OCI-LY7 (cell line): ENCODE results near the gene IL6ST. TPM values are rescaled to one million over a fixed set of nuclear protein-coding genes. Genes with fewer than 3 reads are reported as not detected.
"Not testable (repeated sequence)": the region's sequence is repeated elsewhere in the genome, so short reads cannot be mapped to it uniquely, and the experiment has no call there.

Experiments
- Bru-seq: library from RNA; stranded (reverse); fragments of 400-500 nt; gene quantifications from one replicate; lab custom pipeline; 2021; lab: Mats Ljungman, UMichigan
- BruChase-seq, 2 experiments: library from RNA; stranded (reverse); fragments of 400-500 nt; gene quantifications; one replicate each; lab custom pipeline; 2021; lab: Mats Ljungman, UMichigan
- BruUV-seq: library from RNA; stranded (reverse); fragments of 400-500 nt; replicated peaks from 2 replicates; lab custom pipeline; 2021; lab: Mats Ljungman, UMichigan
- CTCF ChIA-PET: fragments of 300-600 bp; sonication (Branson Sonifier 250); formaldehyde crosslinking; loops from one replicate; lab custom pipeline; 2022; ENCODE audit warnings: antibody characterized with exemption; ENCODE audit not compliant: unreplicated experiment; lab: Charles Lee
- POLR2A ChIA-PET: fragments of 300-600 bp; sonication (Branson Sonifier 250); formaldehyde crosslinking; loops from one replicate; lab custom pipeline; 2022; ENCODE audit warnings: antibody characterized with exemption; lab: Charles Lee
- DNase-seq: peaks from one replicate; pipeline ENCODE4 v3.0.0-alpha.2; 2015; ENCODE audit warnings: low spot score
- H2AFZ ChIP-seq: fragments of 200-600 bp; sonication (generic), shearing (Covaris generic); 2 replicates; pipeline ENCODE4 v1.6.1; 2014; ENCODE audit warnings: mild to moderate bottlenecking, antibody characterized with exemption, low read length, moderate library complexity
- H3K27ac ChIP-seq: fragments of 200-600 bp; sonication (generic); 2 replicates; pipeline ENCODE4 v1.5.1; 2014; ENCODE audit warnings: mixed run types, low read depth, mild to moderate bottlenecking, moderate library complexity, low read length, inconsistent platforms; ENCODE audit not compliant: poor library complexity, severe bottlenecking
- H3K36me3 ChIP-seq: fragments of 200-600 bp; sonication (generic); 2 replicates; pipeline ENCODE4 v1.6.1; 2014; ENCODE audit warnings: mild to moderate bottlenecking, antibody characterized with exemption, low read length, moderate library complexity, mixed read lengths; ENCODE audit not compliant: insufficient read depth
- H3K4me1 ChIP-seq: fragments of 200-600 bp; sonication (generic); 2 replicates; pipeline ENCODE4 v1.5.1; 2014; ENCODE audit warnings: mild to moderate bottlenecking, low read length; ENCODE audit not compliant: insufficient read depth, poor library complexity, severe bottlenecking
- H3K4me2 ChIP-seq: fragments of 200-600 bp; sonication (generic); 2 replicates; pipeline ENCODE4 v1.6.1; 2014; ENCODE audit warnings: mild to moderate bottlenecking, low read length
- H3K4me3 ChIP-seq: fragments of 200-600 bp; sonication (generic); 2 replicates; pipeline ENCODE4 v1.5.1; 2014; ENCODE audit warnings: mild to moderate bottlenecking, low read depth, low read length; ENCODE audit not compliant: poor library complexity, severe bottlenecking
- H3K79me2 ChIP-seq: fragments of 200-600 bp; sonication (generic); 2 replicates; pipeline ENCODE4 v1.6.1; 2016; ENCODE audit warnings: low read depth, mild to moderate bottlenecking, low read length, moderate library complexity, mixed read lengths; ENCODE audit not compliant: insufficient read depth
- H3K9me2 ChIP-seq: fragments of 200-600 bp; sonication (generic); 2 replicates; pipeline ENCODE4 v1.6.1; 2016; ENCODE audit warnings: mild to moderate bottlenecking, low read length, mixed read lengths; ENCODE audit not compliant: insufficient read depth
- H3K9me3 ChIP-seq: fragments of 200-600 bp; sonication (generic); 2 replicates; pipeline ENCODE4 v1.6.1; 2014; ENCODE audit warnings: mild to moderate bottlenecking, mixed run types, low read length, mixed read lengths
- H4K20me1 ChIP-seq: fragments of 200-600 bp; sonication (generic); 2 replicates; pipeline ENCODE4 v1.6.1; 2014; ENCODE audit warnings: mild to moderate bottlenecking, antibody characterized with exemption, low read length, moderate library complexity, mixed read lengths; ENCODE audit not compliant: insufficient read depth
- EZH2phosphoT487 ChIP-seq: fragments of 200-600 bp; sonication (generic); IDR thresholded peaks from 2 replicates; pipeline ENCODE4 v1.6.1; 2018; ENCODE audit warnings: low read depth, borderline replicate concordance, mild to moderate bottlenecking, mixed run types, antibody characterized with exemption, low read length, moderate library complexity, mixed read lengths
- intact Hi-C: fragments of 100-400 bp; cut with micrococcal nuclease; formaldehyde crosslinking; loops from one replicate; pipeline ENCODE4 v1.10.0; 2022; ENCODE audit not compliant: unreplicated experiment
- long read RNA-seq: library from polyadenylated mRNA; stranded (forward); transcript quantifications from one replicate; pipeline ENCODE4 v2.0.0, GENCODE V29; 2022
- total RNA-seq, 2 experiments: library from RNA; depleted of rRNA in 1 of 2; stranded (reverse); fragments of >200 nt in 1 of 2; shearing (Covaris generic) in 1 of 2; gene quantifications; 2 replicates each; pipeline ENCODE4 v1.2.3, GENCODE V29; 2014 to 2022
- TF ChIP-seq, protein P1 (sequence below): fragments of 200-600 bp; sonication (generic); conservative IDR thresholded peaks from 2 replicates; pipeline ENCODE4 v1.5.1; 2014; ENCODE audit warnings: mild to moderate bottlenecking, antibody characterized with exemption, low read length, moderate library complexity, mixed read lengths

The IL6ST gene
- total RNA-seq (2014; rRNA removed; shearing (Covaris generic)) (4.5 and 5.6 TPM in 2 replicates), total RNA-seq (2022) (13.3 TPM in 2 replicates), Bru-seq, nascent RNA (percentile 72 among the genes with signal in this experiment), BruChase-seq, experiment 1, labeled RNA remaining after a 6-hour chase (percentile 54 among the genes with signal in this experiment), BruChase-seq, experiment 2, labeled RNA remaining after a 2-hour chase (percentile 68 among the genes with signal in this experiment)
- long read RNA-seq, full-length matches to known transcripts = 1 of 4 reads
- long read RNA-seq, partial matches to known transcripts = 1 of 4 reads
- long read RNA-seq, other reads (novel, unspliced or antisense) = 2 of 4 reads

- no peak for DNase-seq
- Histone ChIP-seq H3K27ac (peak within 1 kb of the TSS; percentile 3), H3K9me2 (no peaks in the 10 kb centered on the region), H3K9me3 (no peaks in the 10 kb centered on the region), H3K4me3 (peak within 1 kb of the TSS; percentile 86), H3K4me1 (peaks cover 18% of the 10 kb centered on the region), H2AFZ (peak within 1 kb of the TSS; percentile 92), H3K36me3 (no peaks in the 10 kb centered on the region), H3K79me2 (peaks cover 18% of the 10 kb centered on the region; the same call in 1 of the 2 replicates), H3K4me2 (peak within 1 kb of the TSS; percentile 95), H4K20me1 (no peaks in the 10 kb centered on the region; the same call in 1 of the 2 replicates)
- intact Hi-C loops = no loop called here
- POLR2A ChIA-PET = no interaction called here
- no TSS peak for BruUV-seq
- TF ChIP-seq, protein P1, sequence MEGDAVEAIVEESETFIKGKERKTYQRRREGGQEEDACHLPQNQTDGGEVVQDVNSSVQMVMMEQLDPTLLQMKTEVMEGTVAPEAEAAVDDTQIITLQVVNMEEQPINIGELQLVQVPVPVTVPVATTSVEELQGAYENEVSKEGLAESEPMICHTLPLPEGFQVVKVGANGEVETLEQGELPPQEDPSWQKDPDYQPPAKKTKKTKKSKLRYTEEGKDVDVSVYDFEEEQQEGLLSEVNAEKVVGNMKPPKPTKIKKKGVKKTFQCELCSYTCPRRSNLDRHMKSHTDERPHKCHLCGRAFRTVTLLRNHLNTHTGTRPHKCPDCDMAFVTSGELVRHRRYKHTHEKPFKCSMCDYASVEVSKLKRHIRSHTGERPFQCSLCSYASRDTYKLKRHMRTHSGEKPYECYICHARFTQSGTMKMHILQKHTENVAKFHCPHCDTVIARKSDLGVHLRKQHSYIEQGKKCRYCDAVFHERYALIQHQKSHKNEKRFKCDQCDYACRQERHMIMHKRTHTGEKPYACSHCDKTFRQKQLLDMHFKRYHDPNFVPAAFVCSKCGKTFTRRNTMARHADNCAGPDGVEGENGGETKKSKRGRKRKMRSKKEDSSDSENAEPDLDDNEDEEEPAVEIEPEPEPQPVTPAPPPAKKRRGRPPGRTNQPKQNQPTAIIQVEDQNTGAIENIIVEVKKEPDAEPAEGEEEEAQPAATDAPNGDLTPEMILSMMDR = peak; percentile 25; the same call in 1 of the 2 replicates
- no peak for TF ChIP-seq EZH2phosphoT487
- CTCF ChIA-PET = no interaction called here
Observed at GRCh38 chr5:55994495-55994997, at the start of gene IL6ST. Gene IL6ST, minus strand, starts transcription at chr5:55994963. Its CDS starts 18,685 bp downstream, at chr5:55976278.

GRCh38 chr5:56039985-56040384 is 45.2 kb upstream of the IL6ST start:
- Histone ChIP-seq H3K9me3 (no peaks in the 10 kb centered on the region), H2AFZ (no peak overlapping the region), H4K20me1 (no peaks in the 10 kb centered on the region), H3K27ac (no peak overlapping the region), H3K4me3 (no peak overlapping the region), H3K4me1 (no peaks in the 10 kb centered on the region), H3K9me2 (no peaks in the 10 kb centered on the region), H3K36me3 (no peaks in the 10 kb centered on the region), H3K4me2 (no peak overlapping the region), H3K79me2 (no peaks in the 10 kb centered on the region)
- CTCF ChIA-PET = no interaction called here
- no peak for DNase-seq
- intact Hi-C loops = no loop called here
- POLR2A ChIA-PET = no interaction called here
- TF ChIP-seq EZH2phosphoT487 = no peak
- TF ChIP-seq, protein P1 = no peak
- BruUV-seq = no TSS peak

- H4K20me1 ChIP-seq, H3K27ac ChIP-seq, POLR2A ChIA-PET, H3K9me2 ChIP-seq, BruUV-seq, H3K9me3 ChIP-seq, DNase-seq, CTCF ChIA-PET, H3K4me3 ChIP-seq, H3K79me2 ChIP-seq, H3K36me3 ChIP-seq, H2AFZ ChIP-seq, intact Hi-C loops, H3K4me2 ChIP-seq, H3K4me1 ChIP-seq: not testable (repeated sequence)
Observed at GRCh38 chr5:56038206-56038605, 43.4 kb upstream of the IL6ST start.
